Measurements from ENCODE around the gene HLA-A.

The HLA-A gene

GRCh38 chr6:29935273-29935955 is 6.9 kb upstream of the HLA-A start:
- no peak for DNase-seq

- no peak for DNase-seq
Measured at GRCh38 chr6:29938746-29939508, 3.4 kb upstream of the HLA-A start.

- DNase-seq = no peak
Measured at GRCh38 chr6:29941016-29941415, 1.3 kb upstream of the HLA-A start.

GRCh38 chr6:29941471-29941870 is 861 bp upstream of the HLA-A start:
- no peak for DNase-seq

DNA sequence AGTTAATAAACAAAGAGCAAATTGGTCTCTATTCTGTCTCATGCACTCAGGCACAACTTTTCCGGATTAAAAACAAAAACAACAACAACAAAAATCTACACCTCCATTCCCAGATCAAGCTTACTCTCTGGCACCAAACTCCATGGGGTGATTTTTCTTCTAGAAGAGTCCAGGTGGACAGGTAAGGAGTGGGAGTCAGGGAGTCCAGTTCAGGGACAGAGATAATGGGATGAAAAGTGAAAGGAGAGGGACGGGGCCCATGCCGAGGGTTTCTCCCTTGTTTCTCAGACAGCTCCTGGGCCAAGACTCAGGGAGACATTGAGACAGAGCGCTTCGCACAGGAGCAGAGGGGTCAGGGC is 437 bp upstream of the HLA-A start:
- no peak for DNase-seq

GRCh38 chr6:29943053-29943966 is 978 bp downstream of the HLA-A start:
- DNase-seq = no peak

GRCh38 chr6:29945281-29945820 is 3.0 kb downstream of the HLA-A start:
- no peak for DNase-seq

DNA sequence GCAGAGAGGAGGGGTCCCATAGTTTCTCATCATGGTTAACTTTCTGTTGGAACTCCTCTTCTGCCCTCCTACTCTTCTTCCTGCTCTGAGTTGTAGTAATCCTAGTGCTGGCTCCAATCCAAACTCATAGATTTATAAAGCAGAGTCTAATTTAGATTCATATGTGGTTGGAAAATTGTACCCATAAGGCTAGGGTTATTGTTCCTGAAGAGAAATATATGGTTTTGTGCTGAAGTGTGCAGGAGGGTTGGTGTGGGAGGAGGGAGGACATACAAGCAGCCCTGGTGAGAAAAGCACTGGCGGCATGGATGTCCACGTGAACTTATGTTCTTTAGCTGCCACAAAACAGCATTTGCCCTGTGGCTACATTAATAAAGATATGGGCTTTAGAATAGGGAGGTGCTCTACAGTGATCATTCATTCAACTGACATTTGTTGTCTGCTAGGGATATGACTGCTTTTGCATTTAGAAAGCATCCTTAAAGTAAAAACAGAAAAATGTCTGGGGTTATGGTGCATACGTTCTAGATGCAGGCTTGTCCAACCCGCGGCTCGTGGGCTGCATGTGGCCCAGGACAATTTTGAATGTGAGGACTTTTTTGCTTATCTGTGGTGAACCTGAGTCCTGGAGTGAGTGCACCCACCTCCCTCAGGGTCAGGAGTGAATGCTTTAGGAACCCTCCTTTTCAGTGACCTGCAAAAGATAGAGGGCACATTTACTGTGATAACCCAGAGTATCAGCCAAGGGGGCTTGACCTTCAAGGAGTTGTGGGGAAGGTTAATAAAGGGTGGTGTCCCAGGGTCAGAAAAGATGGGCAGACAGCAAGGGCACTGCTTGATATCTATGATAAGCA is 4.1 kb downstream of the HLA-A start:
- DNase-seq = no peak

- no peak for DNase-seq
Measured at GRCh38 chr6:29947077-29947980, 5.0 kb downstream of the HLA-A start.

- no peak for DNase-seq
Measured at GRCh38 chr6:29948277-29948676, 5.9 kb downstream of the HLA-A start.

GRCh38 chr6:29949934-29950333 is 7.6 kb downstream of the HLA-A start:
- DNase-seq = no peak

DNA sequence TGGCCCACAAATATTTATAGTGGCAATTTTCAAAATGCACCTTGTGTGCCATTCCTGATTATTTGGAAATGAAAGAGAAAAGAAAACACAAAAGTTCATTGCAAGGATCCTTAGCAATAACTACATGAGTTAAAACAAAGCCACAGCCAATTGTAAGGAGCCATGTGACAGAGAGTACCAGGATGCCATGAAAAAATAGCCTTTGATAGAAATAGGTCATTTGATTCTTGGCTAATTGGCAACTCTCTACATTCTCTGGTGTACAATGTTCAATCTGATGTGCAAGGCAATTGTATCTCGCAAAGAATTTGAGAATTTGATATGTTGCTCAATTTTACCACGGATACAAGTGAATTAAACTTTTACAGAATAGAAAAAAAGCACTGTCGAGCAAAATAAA is 9.6 kb downstream of the HLA-A start:
- DNase-seq = no peak

- DNase-seq = no peak
Measured at GRCh38 chr6:29953001-29953441, 10.7 kb downstream of the HLA-A start.

DNA sequence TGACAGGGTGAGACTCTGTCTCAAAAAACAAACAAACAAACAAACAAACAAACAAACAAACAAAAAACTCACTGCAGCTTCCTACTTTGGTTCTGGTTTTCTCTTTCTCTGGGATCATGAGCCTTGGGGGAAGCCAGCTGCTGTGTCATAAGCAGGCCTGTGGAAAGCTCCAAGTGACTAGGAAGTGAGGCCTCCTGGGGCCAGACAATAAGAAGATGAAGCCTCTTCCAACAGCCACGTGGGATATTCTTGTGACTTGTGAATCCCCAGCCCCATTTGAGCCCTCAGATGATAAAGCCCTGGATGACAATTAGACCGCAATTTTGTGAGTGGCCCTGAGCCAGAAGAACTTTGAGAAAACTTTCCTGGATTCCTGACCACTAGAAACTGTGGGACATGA is 11.4 kb downstream of the HLA-A start:
- no peak for DNase-seq

- DNase-seq = no peak
Measured at GRCh38 chr6:29954272-29954671, 11.9 kb downstream of the HLA-A start.

GRCh38 chr6:29955783-29956182 is 13.5 kb downstream of the HLA-A start:
- no peak for DNase-seq

GRCh38 chr6:29956518-29956917 is 14.2 kb downstream of the HLA-A start:
- DNase-seq = no peak

DNA sequence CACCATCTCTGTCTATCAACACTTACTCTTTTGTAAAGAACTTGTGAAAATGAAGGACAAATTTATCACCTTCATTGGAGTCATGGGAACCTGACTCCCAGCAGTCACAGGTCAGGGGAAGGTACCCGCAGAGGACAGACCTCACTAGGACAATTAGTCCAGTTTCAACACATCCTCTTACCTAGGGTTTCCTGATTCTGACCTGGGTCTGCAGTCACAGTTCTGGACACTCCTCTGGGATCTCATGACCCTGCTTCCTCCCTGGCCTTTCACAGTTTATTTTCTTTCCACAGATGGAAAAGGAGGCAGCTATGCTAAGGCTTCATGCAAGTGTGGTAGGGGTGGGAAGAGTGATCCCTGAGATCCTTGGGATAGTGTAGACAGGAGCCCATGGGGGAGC is 15.7 kb downstream of the HLA-A start:
- no peak for DNase-seq

DNA sequence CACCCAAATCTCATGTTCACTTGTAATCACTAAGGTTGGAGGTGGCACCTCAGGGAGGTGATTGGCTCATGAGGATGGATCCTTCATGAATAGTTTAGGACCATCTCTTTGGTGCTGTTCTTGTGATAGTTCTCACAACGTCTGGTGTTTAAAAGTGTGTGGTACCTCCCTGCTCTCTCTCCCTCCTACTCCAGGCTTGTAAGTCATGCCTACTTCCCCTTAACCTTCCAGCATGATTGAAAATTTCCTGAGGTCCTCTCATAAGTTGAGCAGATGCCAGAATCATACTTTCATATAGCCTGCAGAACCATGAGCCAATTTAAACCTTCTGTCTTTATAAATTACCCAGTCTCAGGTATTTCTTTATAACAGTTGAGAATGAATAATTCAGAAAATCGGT is 16.6 kb downstream of the HLA-A start:
- no peak for DNase-seq

GRCh38 chr6:29959467-29959866 is 17.1 kb downstream of the HLA-A start:
- no peak for DNase-seq

DNA sequence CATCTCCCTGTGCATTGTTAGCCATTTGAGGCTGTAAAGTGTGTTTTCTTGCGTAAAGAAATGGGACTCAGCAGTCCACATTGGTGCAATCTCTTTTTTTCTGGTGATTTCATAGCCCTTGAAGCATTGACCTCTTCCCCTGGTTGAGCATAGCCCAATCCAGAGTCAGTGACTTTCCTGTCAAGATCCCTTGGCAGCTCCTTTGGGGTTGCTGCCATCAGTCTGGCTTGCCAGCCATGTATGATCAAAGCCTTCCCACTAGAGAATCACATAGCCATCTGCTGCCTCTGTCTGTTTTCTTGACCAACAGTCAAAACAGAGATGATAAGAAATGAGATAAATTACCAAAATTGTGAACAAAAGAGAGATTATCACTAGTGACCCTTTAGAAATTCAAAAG is 19.6 kb downstream of the HLA-A start:
- peak in 1 of 2 experiments; percentile 53 for DNase-seq
